ENCODE results near the gene LPAR1.

The LPAR1 gene

DNA sequence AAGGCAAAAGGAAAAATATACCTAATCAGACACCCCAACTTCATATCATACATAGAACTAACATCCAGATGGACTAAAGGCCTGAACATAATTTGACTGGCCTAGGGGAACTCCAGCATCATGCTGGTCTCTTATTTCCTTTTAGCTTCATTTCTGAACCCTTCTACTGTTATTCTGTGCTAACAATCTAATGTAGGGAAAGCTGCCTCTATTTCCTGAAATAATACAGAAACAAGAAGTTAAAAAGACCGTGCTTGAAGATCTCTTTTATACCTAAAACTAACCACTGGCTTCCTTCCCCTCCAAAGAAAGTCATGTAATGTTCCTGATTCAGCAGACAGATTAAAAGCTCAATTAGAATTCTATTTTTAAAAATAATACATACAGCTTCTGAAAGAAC, 36.7 kb downstream of the LPAR1 start:
- DNase-seq (ENCODE audit: low read depth in 1 of 2, low spot score in 1 of 2): no peak

DNA sequence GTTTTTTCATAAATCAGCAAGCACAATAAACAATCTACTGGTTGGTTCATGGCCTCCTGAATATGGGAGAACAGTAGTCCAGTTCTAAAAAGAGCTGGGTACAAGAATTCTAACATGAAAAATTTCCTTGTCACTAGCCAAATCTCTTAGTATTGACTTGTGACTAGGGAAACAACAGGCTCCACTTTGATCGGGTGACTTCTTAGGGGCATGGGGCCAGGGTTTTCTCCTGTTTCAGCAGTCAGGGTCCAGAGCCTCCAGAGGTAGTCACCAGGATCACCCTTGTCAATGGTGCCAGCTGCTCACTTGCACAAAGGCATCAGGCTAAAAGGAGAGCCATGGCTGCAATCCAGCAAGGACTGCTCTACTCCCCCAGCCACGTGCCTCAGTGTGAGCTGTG, 38.1 kb downstream of the LPAR1 start:
- no peak for DNase-seq (ENCODE audit: low read depth in 1 of 2, low spot score in 1 of 2)

DNA sequence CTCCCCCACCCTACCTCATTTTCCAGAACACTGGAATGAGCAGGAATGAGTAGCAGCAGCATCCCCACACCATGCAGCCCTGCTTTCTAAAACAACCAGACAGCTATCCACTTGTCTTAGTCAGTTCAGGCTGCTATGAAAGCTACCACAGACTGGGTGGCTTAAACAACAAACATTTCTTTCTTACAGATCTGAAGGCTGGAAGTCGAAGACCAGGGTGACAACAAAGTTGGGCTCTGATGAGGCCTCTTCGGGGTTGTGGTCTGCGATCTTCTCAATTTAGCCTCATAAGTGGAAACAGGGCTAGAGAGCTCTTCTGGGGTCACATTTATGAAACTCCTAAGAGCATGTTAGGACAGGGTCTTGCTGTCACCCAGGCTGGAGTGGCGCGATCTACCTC, 38.9 kb downstream of the LPAR1 start:
- DNase-seq (ENCODE audit: low read depth in 1 of 2, low spot score in 1 of 2): no peak

- no peak for DNase-seq (ENCODE audit: low read depth in 1 of 2, low spot score in 1 of 2)
Observed at GRCh38 chr9:110997847-110998246, 40.4 kb downstream of the LPAR1 start.

GRCh38 chr9:110996436-110997220, 41.6 kb downstream of the LPAR1 start:
- DNase-seq (ENCODE audit: low read depth in 1 of 2, low spot score in 1 of 2): no peak

DNA sequence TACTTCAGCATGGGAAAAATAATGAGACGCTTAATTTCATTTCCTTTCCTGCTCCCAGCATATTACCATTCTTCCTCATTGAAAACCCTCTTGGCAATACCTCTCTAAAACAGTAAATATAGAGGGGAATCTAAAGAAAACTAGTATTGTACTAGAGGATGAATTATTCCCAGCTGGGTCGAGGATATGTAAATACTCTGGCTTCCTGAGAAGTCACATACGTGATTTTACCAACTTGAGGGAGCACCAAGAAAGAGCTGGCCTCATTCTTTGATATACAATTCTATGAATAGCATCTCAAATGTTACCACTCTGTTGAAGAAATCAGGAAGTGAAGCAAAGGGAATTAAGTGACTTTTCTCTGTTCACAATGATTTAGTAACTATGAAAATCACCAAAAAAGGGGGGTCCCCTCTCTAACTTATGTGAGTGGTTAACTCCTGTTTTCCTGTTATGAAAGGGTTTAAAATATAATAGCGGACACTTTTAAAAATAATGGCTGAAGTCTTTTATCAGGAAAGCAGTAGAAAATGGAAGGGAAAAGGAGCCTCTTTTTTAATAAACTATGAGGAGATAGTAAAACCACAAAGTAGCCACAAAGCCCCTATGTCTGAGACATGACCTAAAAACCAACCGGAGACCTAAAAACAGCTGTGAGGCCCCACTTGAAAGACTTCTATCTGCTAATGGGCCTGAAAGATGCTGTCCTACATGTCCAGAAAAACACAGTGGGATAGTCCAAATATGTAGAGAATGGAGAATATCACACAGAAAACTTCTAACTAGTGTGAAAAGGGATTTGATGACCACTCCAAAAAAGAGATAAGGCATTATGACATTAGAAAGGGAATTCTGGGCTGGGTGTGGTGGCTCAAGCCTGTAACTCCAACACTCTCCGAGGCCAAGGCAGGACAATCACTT, 42.6 kb downstream of the LPAR1 start:
- no peak for DNase-seq (ENCODE audit: low read depth in 1 of 2, low spot score in 1 of 2)

DNA sequence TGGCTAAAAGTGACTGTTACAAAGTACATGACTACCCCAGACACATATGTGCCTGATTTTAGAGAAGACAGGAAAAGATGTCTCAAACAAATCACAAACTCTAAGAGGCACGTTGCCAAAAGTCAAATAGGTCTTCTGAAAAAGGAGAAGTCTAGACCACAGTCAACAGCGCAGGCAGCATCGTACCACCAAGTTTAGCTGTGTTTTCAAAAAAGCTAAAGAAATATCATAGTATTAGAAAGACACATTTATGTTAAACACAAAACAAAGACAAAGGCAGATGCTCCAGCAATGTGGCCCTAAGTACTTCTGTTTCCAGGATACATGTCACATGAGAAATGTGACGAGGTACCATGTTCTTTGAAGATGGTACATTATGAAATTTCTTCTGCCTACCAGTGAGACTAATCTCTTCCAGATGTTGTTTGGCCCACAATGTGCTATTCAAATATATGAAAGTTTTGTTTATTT, 43.5 kb downstream of the LPAR1 start:
- DNase-seq (ENCODE audit: low read depth in 1 of 2, low spot score in 1 of 2): no peak

- DNase-seq (ENCODE audit: low read depth in 1 of 2, low spot score in 1 of 2): no peak
Observed at GRCh38 chr9:110990481-110990880, 47.8 kb downstream of the LPAR1 start.

GRCh38 chr9:110986529-110986928, 51.7 kb downstream of the LPAR1 start:
- DNase-seq (ENCODE audit: low read depth in 1 of 2, low spot score in 1 of 2): no peak

GRCh38 chr9:110984890-110985437, 53.3 kb downstream of the LPAR1 start:
- no peak for DNase-seq (ENCODE audit: low read depth in 1 of 2, low spot score in 1 of 2)

- DNase-seq (ENCODE audit: low read depth in 1 of 2, low spot score in 1 of 2): no peak
Observed at GRCh38 chr9:110980261-110980660, 58.0 kb downstream of the LPAR1 start.

DNA sequence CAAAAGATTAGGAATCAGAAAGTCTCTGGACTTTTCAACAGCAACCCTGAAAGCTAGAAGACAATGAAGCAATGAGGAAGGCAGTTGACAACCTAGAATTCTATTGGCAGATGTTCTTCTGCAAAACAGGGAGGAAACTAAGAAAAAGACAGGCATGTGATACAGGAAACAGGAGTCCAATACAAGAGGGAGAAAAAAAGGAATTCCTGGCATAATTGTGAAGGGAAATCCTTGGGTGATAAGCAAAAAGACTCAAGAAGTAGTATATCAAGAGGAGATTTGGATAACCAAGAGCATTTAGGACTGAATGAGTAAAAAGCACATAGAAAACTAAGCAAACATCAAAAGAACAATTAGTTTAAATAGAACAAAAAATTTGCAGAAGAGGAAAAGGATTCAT, 58.6 kb downstream of the LPAR1 start:
- no peak for DNase-seq (ENCODE audit: low read depth in 1 of 2, low spot score in 1 of 2)

DNA sequence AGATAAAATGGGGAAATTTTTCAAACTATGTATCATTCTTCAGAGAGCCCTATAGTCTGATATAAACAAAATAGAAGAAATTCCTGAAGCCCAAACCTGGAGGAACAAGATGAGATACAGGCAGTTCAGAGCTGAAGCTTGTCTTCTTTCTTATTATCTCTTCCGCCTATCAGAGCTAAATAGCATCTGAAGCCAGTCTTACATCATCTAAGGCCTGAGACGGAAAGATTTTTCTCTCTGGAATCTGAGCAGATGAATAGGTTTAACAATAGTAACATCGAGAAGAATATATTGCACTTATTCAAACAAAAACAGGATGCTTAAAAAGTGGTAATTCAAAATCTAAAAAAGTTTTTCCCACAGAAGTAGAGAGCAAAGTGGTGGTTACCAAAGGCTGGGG, 59.8 kb downstream of the LPAR1 start:
- no peak for DNase-seq (ENCODE audit: low read depth in 1 of 2, low spot score in 1 of 2)

- DNase-seq (ENCODE audit: low read depth in 1 of 2, low spot score in 1 of 2): no peak
Observed at GRCh38 chr9:110977259-110977709, 61.0 kb downstream of the LPAR1 start.

- DNase-seq (ENCODE audit: low read depth in 1 of 2, low spot score in 1 of 2): no peak
Observed at GRCh38 chr9:110975969-110976368, 62.3 kb downstream of the LPAR1 start.

- no peak for DNase-seq (ENCODE audit: low read depth in 1 of 2, low spot score in 1 of 2)
Observed at GRCh38 chr9:110975278-110975677, 63.0 kb downstream of the LPAR1 start.

GRCh38 chr9:110971705-110972104, 66.6 kb downstream of the LPAR1 start:
- no peak for DNase-seq (ENCODE audit: low read depth in 1 of 2, low spot score in 1 of 2)

DNA sequence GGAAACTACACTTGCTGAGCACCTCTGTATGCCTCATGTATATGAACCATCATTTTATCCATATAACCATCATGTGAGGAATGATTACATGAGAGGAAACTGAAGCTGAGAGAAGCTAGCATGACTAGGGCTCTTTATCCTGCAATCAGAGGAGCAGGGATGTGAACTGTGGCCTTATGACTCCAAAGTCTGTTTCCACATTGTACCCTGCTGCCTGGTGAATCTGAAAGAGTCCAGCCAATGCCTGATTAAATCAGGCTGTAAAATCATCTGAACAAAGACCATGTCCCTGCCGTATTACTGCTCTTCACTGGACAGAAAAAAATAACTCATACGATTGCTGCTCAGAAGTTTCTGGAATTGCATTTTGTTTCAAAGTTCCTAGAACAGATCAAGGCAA, 67.0 kb downstream of the LPAR1 start:
- no peak for DNase-seq (ENCODE audit: low read depth in 1 of 2, low spot score in 1 of 2)

GRCh38 chr9:110969971-110970386, 68.3 kb downstream of the LPAR1 start:
- DNase-seq (ENCODE audit: low read depth in 1 of 2, low spot score in 1 of 2): no peak

DNA sequence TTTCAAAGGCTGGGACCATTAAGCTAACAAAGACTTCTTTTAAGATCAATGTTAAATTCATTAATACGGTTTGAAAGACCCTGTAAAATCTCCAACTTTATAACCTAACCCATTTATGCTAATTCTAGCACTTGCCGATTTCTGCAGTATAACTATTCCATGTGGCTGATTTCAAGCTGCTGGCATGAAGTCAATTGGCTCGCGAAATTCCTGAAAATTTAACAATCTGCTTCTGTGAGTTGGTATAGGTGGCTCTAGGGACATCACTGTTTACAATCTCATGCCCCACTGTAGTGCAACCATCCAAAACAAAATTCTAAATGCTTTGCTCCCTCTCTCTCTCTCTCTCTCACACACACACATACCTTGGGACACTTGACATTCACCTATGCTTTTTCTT, 70.2 kb downstream of the LPAR1 start:
- DNase-seq (ENCODE audit: low read depth in 1 of 2, low spot score in 1 of 2): no peak

- DNase-seq (ENCODE audit: low read depth in 1 of 2, low spot score in 1 of 2): no peak
Observed at GRCh38 chr9:110967196-110967595, 71.1 kb downstream of the LPAR1 start.

DNA sequence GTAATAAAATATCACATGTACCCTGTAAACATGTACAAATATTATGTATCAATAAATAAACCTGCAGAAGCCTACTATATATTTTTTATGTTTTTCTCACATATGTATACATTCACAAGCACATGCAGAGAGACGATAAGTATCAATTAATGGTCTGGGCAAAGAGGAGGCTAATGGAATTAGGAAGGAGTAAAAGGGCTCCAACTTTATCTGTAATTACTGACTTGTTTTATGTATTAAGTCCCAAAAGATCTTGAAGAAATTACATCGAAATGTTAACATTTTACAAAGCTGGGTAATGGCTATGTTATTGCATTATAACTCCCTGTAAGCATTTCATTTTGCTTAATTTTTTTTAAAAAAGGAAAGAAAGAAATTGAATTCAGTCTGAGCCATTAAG, 78.0 kb downstream of the LPAR1 start:
- DNase-seq (ENCODE audit: low read depth in 1 of 2, low spot score in 1 of 2): no peak
